KBM-7 (cell line): ENCODE data around the gene STX12.
"Not testable (repeated sequence)": the region's sequence is repeated elsewhere in the genome, so short reads cannot be mapped to it uniquely, and the experiment has no call there.

Experiments
- DNase-seq: peaks from one replicate; pipeline ENCODE4 v3.0.0-alpha.2; 2015
- in situ Hi-C: fragments of 300-500 bp; cut with MboI; formaldehyde crosslinking; loops from 2 replicates; pipeline ENCODE4 v1.14.3; 2020; ENCODE audit warnings: low sequenced_read_pairs, low pct_unique_long_range_greater_than_20kb, mixed read lengths

The STX12 gene

GRCh38 chr1:27773826-27774445 lies 917 bp downstream of the STX12 start:
- in situ Hi-C loops, result no loop called here
- peak; percentile 56 for DNase-seq

GRCh38 chr1:27774654-27775053 lies 1.6 kb downstream of the STX12 start:
- in situ Hi-C loops, result no loop called here

GRCh38 chr1:27775336-27775735 lies 2.3 kb downstream of the STX12 start:
- in situ Hi-C loops, DNase-seq: not testable (repeated sequence)

More at GRCh38 chr1:27774654-27775053, 1.6 kb downstream of the STX12 start:
- no peak for DNase-seq

- DNase-seq, in situ Hi-C loops: not testable (repeated sequence)
These were observed 3.3 kb downstream of the STX12 start for GRCh38 chr1:27776276-27776675.

- DNase-seq, result no peak
- in situ Hi-C loops, result no loop called here
These were observed 5.0 kb downstream of the STX12 start for GRCh38 chr1:27778056-27778455.

GRCh38 chr1:27779122-27779521 lies 6.1 kb downstream of the STX12 start:
- in situ Hi-C loops, result no loop called here
- DNase-seq, result no peak

- DNase-seq, result no peak
- in situ Hi-C loops, result no loop called here
These were observed 9.9 kb downstream of the STX12 start for GRCh38 chr1:27782950-27783349.

- in situ Hi-C loops, result no loop called here
- DNase-seq, result no peak
These were observed 11.7 kb downstream of the STX12 start for GRCh38 chr1:27784700-27785099.

GRCh38 chr1:27785781-27786455 lies 12.9 kb downstream of the STX12 start:
- DNase-seq, result no peak

GRCh38 chr1:27787895-27788294 lies 14.9 kb downstream of the STX12 start:
- no peak for DNase-seq
- in situ Hi-C loops, result no loop called here

More at GRCh38 chr1:27785781-27786455, 12.9 kb downstream of the STX12 start:
- in situ Hi-C loops, result no loop called here

GRCh38 chr1:27789540-27790041 lies 16.6 kb downstream of the STX12 start:
- peak; percentile 93 for DNase-seq
- in situ Hi-C loops, result no loop called here

GRCh38 chr1:27790270-27790669 lies 17.3 kb downstream of the STX12 start:
- DNase-seq, in situ Hi-C loops: not testable (repeated sequence)

GRCh38 chr1:27795601-27796000 lies 22.6 kb downstream of the STX12 start:
- DNase-seq, result no peak
- in situ Hi-C loops, result no loop called here

GRCh38 chr1:27804791-27805190 lies 31.8 kb downstream of the STX12 start:
- in situ Hi-C loops, result no loop called here
- no peak for DNase-seq

- DNase-seq, result no peak
- in situ Hi-C loops, result no loop called here
These were observed 33.7 kb downstream of the STX12 start for GRCh38 chr1:27806758-27807157.

- in situ Hi-C loops, result no loop called here
- DNase-seq, result no peak
These were observed 34.4 kb downstream of the STX12 start for GRCh38 chr1:27807385-27807784.

- in situ Hi-C loops, DNase-seq: not testable (repeated sequence)
These were observed 35.1 kb downstream of the STX12 start for GRCh38 chr1:27808131-27808530.

- no peak for DNase-seq
- in situ Hi-C loops, result no loop called here
These were observed 36.9 kb downstream of the STX12 start for GRCh38 chr1:27809883-27810282.

- in situ Hi-C loops, result no loop called here
- DNase-seq, result no peak
These were observed 38.9 kb downstream of the STX12 start for GRCh38 chr1:27811741-27812500.
